Measurements from ENCODE around the gene PHACTR2.

The PHACTR2 gene

GRCh38 chr6:143743301-143744166, 65.8 kb downstream of the PHACTR2 start:
- DNase-seq = peak; percentile 44

DNA sequence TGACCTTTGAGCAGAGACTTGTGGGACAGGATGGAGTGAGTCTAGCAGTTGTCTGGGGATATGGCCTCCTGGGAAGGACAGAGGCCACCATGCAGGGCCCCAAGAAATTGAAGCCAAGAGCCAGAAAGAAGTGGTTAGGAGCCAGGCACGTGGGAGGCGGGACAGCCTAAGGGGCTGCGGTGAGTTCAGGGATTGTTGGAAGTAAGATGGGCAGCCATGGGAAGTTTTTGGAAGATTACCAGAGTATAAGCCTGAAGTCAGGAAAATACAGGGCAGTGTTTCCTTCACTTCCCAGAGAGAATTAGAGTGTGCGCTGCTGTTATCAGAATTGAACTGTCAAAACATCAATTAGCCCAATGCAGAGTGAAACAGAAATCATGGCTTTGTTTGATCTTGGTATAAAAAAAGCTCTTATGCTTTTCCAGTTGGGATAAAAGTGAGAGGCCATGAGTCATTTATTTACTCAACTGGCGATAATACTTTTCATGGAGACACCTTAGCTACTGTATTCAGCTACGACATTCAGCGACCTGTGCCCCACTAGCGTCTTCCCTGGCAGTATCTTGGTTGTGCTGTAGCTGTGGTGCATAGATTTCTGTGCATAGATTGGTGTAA, 66.9 kb downstream of the PHACTR2 start:
- DNase-seq = no peak

GRCh38 chr6:143745166-143746133, 67.7 kb downstream of the PHACTR2 start:
- DNase-seq = peak; percentile 51

- no peak for DNase-seq
Measured at GRCh38 chr6:143746202-143747119, 68.7 kb downstream of the PHACTR2 start.

DNA sequence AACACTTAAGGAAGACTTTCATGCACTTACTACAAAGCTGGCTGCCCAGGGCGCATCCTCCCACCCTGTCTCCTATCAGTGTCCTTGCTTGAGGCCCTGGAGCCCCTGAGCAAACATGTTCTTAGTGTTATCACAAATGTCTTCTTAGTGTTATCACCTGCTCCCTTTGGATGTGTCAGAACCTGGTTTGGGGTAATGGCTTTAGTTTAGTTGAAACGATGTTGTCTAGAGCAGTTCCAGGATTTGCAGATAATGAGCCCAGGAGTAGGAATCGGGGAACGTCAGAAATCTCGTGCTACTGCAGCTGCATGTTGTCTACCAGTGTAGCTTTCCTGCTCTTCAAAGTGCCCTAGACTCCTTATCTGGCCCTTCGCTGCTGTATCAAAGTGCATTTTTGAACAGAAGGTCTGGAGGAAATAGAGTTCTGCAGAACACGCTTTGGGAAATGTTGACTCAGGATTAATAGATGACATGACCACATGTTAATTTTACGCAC, 69.6 kb downstream of the PHACTR2 start:
- DNase-seq = no peak

GRCh38 chr6:143749891-143750290, 72.1 kb downstream of the PHACTR2 start:
- no peak for DNase-seq

DNA sequence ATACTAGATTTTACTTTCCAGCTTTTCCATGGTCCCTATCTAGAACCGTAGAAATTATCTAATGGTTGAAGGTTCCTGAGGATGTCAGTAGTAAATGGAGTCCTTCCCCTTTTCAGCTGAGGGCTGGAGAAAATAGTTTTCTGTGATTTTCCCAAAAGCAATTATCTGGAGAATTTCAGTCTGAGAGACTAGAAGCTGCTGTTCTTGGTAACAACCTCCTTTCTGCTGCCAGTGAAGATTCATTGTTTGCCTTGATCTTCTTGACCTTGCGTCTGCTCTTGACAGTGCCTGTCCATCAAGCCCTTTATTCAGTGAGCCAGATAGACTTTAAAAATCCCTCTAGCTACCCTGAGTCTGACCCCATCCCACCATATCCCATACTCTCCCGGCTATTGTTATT, 73.1 kb downstream of the PHACTR2 start:
- no peak for DNase-seq

DNA sequence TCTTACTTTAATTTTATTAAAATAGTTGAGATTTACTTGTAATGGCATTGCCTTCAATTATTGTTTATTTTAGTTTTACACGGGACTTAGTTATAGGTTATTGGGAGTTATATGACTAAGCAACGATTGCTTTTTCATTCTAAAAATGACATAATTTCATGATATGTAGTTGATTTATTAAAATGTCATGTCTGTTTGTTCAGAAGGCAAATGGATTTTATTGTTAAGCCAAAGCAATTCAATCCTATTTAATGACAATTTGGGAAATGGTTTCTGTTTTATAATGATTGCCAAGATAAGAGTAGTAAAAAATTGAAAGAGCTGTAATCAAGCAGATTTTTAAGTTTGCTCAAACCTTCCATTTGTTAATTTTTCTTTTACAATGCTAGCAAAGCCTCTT, 74.7 kb downstream of the PHACTR2 start:
- no peak for DNase-seq

- DNase-seq = no peak
Measured at GRCh38 chr6:143753678-143754077, 75.9 kb downstream of the PHACTR2 start.

GRCh38 chr6:143754204-143754603, 76.4 kb downstream of the PHACTR2 start:
- DNase-seq = no peak

GRCh38 chr6:143755301-143755744, 77.6 kb downstream of the PHACTR2 start:
- no peak for DNase-seq

DNA sequence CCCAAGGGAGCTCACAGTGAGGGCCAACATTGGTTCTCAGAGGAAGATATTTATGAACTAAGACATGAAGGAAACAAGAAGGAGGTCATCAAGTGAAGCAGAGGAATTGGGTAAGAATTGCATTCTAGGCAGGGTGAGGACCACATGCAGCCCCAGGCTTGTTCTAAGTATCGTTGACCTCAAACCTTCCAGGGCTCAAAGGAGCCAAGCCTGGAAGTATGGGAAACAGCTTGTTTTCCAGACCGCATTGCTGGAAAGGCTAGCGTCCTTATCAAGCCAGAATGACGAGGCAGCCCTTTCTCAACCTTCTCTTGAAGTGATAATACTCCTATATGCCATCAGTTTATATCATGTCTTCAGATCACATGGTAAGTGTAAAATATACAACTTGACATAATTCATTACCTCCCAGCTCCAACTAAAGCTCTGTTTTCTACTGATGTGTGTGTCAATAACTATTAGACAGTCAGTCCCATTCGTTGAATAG, 79.6 kb downstream of the PHACTR2 start:
- no peak for DNase-seq

DNA sequence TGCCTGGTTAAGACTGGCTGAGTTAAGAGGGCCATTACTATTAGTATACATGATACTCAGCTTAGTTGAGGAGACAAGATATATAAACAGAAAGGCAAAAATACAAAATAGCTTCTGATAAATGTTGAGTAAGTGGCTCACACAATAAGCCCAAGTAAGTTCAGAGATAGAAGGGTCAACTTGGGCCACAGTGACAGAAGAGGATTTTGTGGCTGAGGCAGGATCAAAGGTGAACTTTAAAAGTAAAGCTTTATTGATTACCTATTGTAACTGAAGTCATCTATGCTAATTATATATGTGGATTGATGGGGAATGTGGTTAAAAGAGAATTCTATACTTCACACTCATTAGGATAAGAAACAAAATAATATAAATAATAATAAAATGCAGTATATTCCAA, 80.8 kb downstream of the PHACTR2 start:
- no peak for DNase-seq

GRCh38 chr6:143759666-143760065, 81.9 kb downstream of the PHACTR2 start:
- DNase-seq = no peak

DNA sequence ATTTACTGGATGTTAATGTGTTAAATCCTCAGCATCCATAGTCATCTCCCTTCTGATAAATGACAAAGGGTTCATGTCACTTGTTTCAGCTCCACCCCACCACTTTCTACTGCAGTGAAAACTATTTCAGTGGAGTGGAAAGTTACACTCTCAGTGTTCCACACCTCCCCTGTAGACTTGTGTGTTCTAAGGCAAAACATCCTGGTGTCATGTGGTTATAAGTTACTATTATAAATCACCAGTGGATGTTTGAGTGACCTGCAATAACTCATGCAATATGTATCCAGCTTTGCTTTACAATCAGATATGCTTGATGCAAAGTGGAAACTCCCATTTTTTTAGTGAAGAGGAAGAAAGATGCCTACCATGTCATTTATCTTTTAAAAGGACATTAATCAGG, 83.3 kb downstream of the PHACTR2 start:
- DNase-seq = no peak

- no peak for DNase-seq
Measured at GRCh38 chr6:143762126-143762525, 84.4 kb downstream of the PHACTR2 start.

GRCh38 chr6:143765422-143766184, 87.8 kb downstream of the PHACTR2 start:
- no peak for DNase-seq

DNA sequence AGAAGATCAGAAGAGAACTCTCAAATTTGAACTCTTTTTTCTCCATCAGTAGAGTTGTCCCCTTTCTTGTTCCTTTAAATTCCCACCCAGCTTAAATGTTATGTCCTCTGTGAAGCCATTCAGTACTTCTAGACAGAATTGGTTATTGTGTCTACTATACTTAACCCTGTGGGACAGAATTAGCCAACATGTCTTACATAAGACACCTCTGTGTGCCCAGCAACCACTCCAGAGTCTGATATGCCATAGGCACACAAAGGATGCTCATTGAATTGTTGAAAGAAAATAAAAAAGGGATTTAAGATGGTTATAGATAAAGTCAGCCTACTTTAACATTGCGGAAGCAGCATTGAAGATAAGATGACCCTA, 88.4 kb downstream of the PHACTR2 start:
- no peak for DNase-seq

- DNase-seq = no peak
Measured at GRCh38 chr6:143767433-143767832, 89.7 kb downstream of the PHACTR2 start.

GRCh38 chr6:143772116-143773086, 94.6 kb downstream of the PHACTR2 start:
- no peak for DNase-seq
